GM21423 (cell line): ENCODE measurements around the gene TMED3.

ENCODE experiments used
- ATAC-seq: cut with Tn5 transposase; IDR thresholded peaks from one replicate; pipeline ENCODE4 v1.9.1; 2021; ENCODE audit warnings: mild to moderate bottlenecking, moderate library complexity; ENCODE audit not compliant: unreplicated experiment

The TMED3 gene

DNA sequence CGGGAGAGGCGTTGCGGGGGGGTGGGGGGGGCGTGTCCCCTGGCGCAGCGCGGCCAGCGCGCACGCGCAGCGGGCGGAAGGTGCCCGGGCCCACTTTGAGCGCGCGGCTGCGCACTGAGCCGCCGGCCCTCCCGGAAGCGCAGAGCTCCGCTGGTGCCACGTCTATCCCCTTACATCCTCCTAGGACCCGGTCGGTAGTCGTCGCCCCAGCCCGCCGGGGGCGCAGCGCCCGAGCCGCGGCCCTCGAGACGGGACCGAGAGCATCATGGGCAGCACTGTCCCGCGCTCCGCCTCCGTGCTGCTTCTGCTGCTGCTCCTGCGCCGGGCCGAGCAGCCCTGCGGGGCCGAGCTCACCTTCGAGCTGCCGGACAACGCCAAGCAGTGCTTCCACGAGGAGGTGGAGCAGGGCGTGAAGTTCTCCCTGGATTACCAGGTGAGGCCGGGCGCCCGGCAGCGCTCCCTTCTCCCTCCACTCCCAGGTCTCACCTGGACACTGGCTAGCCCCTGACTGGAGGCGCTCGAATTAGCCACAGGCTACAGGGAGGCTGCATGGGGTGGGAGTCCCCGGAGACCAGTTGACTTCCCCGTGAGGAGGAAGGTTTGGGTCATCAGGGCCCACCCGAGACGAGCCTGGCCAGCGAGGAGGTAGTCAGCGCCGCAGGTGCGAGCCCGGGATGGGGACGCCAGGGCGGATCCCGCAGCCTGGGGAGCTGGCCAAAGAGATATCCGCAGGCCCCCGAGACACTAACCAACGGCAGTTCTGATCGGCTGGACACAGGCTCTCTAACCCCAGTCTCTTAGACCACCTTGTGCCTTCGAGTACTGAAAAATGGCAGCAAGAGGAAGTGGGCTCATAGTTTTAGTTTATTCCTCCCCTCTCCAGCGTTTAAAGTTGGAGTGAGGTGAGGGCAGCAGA lies at the start of gene TMED3:
TSS of gene TMED3 (plus strand) at position 128 of the 916 bp plus-strand sequence. CDS start at position 266, 138 bp downstream.
- peak; percentile 92 for ATAC-seq

- no peak for ATAC-seq
Observed at GRCh38 chr15:79261836-79262235, 49.1 kb upstream of the TMED3 start.

DNA sequence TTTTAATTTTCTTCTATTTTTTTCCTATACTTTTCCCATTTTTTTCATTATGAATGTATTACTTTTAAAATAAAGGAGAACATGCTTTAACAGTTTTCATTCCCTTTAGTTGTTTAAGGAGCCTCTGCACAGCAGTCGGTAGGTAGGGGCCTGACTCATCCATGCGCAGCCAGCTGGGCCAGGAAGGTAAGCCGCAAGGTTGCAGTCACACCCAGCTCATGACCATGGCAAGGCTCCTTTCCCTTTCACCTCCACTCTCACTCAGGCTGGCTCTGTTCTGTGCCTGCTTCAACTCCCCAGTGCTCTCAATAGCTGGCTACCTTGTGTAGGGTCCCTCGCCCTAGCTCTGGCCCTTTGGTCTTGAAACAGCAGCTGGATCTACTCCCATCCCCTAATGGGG lies 45.7 kb upstream of the TMED3 start:
- ATAC-seq, result no peak

- no peak for ATAC-seq
Observed at GRCh38 chr15:79265987-79266579, 44.8 kb upstream of the TMED3 start.

- no peak for ATAC-seq
Observed at GRCh38 chr15:79282371-79283251, 28.3 kb upstream of the TMED3 start, which contains the start of gene ANKRD34C. Gene ANKRD34C (plus strand): TSS chr15:79282722. CDS start chr15:79293285, 10,563 bp downstream.

DNA sequence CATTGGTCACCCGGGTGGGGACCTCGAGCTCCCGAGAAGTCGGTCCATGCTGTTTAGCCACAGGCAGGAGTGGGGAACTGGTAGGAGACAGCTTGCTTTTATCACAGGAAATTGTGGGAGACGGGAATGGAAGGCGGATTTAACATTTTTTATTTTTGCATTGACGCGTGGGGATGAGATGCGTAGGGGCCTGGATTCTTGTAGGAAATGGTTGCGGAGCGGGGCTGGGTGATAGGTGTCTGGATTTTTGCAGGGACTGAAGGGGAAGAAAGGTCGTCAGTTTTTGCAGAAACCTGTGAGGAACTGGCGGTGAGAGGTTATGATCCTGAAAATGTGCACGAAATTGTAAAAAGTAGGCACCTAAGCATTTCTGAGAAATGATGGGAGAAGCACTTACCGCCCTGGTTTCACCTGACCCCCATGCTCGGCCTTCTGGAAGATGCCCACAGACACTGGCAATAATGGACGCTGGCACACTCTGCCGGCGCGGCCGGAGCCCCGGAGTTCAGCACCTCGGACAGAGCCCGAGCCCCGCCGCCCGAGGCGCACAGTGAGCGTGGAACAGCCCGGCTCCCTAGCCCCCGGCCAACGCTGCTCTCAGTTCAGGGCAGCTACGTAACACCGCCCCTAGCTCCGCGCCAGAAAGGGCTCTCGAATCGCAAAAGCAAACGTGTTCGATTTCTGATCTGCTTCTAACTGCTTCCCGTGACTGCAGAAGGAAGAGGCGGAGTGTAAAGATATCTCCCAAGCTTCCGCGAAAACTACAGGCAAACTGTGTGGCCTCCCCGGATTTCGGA lies 27.5 kb upstream of the TMED3 start:
- ATAC-seq, result no peak

GRCh38 chr15:79290642-79291275 lies 20.2 kb upstream of the TMED3 start:
- ATAC-seq, result no peak

GRCh38 chr15:79292011-79292410 lies 18.9 kb upstream of the TMED3 start:
- no peak for ATAC-seq

GRCh38 chr15:79294075-79294474 lies 16.8 kb upstream of the TMED3 start:
- ATAC-seq, result no peak

DNA sequence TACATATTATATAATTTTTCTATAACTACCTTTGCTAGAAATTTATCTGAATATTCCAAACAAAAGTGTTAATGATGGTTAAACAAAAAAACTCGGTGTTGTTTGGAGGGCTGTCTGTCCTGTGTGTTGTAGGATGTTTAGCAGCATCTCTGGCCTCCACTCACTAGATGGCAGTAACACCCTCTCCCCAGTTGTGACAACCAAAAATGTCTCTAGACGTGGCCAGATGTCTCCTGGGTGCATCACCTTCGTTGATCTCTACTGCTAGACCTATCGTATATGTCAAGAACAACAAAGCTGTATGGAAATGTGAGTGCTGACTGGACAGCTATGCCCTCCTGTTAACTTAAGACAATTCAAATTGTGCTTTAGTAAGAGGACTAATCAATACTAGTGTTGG lies 14.3 kb upstream of the TMED3 start:
- no peak for ATAC-seq

DNA sequence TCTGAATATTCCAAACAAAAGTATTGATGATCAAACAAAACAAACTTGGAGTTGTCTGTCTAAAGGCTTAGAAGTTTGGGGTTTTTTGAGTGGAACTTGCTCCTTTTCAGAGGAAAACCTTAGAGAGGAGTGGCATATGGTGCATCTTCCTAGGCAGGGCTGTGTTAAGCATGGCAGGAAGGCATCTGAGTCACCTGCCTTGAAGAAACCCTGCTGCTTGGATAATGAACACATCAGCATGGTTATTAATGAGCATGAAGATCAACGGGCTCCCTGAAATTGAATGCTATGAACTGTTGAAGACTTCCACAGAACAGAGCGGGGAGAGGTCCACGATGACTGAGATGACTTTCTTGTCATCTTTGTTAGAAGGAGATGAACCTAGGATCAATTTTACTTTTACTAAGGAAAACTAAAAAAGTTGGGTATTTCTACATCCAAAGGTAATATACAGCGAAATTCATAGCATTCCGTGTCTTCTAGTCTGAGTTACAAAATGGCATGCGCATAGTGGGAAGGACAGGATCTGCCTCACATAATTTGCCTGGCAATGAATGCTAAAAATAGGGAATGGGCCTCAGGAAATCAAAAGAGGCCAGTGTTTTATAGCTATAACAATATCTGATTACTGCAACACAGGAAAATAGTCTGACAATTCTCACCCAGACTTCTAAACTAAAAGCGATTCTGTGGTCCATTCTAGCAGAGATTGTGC lies 11.6 kb upstream of the TMED3 start:
- ATAC-seq, result no peak

GRCh38 chr15:79299841-79300235 lies 11.1 kb upstream of the TMED3 start:
- ATAC-seq, result no peak

DNA sequence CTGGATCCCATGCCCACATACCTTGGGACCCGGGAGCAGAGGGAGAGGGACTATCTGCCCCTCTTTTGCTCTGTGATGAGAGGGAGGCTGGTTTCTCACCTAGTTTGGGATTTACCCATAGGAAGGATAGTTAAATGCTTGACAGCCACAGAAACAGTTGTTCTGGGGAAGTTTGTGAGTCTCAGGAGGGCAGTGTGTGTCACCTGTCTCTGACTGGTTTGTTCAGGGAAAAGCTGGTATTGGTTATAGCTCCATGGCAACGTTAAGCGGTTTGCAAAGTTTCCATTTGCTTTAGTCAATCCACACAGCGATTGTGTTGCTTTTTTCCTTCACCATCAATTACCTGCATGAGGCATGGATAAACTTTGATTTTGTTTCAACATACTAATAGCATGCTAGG lies 3.7 kb upstream of the TMED3 start:
- ATAC-seq, result no peak

DNA sequence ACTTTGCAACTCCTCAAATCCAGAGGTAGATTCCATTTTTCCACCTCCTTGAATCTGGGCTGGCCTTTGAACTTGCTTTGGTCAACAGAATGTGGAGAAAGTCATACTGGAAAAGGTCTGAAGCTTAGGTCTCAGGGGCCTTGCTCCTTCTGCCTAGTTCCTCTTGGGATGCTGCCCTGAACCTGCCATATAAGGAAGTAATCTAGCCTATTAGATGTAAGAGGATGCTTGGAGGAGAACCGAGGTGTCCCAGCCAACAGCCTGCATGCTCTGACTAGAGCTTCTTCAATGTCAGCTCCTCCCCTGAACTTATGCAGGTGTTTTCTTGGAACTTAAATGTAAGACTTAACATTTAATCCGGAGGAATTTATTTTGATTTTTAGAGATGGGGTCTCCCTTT lies 2.0 kb upstream of the TMED3 start:
- ATAC-seq, result no peak

DNA sequence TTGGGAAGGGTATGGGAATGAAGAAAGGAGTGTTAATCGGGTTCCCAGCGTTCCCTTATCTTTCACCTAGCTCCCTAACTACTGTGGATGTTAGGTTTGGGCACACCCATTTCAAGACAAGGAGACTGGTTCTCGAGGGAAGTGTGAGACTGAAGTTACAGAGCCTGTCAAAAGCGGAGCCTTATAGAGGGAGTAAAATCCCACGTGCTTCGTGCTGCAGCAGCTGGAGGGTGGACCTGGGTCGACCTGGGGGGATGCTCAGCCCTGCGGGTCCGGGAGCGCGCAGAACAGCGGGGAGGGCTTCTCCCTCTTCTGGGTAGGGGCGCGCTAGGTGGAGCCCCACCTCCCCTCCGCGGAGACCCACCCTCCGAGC lies 314 bp upstream of the TMED3 start:
- peak; percentile 30 for ATAC-seq

DNA sequence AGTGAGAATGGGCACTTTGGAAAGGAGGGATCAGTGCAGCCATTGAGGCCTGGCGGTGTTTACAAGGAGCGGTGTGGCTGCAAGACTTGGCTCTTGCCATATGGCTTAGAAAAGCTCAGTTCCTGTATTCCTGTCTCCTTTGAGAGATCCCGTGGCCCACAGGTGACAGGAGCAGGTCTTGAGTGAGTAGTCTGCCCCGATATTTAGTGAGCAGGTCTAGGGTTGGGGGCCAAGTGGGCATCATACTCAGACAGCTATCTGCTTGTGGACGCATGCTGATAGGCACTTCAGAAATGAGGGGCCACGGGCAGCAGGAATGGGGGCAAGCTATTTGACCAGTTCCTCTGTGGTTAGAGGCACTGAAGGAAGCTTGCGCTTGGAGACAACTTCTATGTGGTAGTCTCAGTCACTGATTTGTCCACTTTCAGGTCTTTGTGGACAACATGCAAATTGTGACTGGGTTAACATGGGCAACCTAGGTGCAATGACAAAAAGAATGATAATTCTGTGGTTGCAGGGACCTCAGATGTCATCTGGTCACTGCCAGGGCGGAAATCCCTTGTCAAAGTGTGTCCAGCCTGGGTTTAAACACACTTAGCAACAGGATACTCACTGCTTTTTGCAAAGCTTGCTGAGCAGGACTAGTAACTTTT lies 1.1 kb downstream of the TMED3 start:
- no peak for ATAC-seq

DNA sequence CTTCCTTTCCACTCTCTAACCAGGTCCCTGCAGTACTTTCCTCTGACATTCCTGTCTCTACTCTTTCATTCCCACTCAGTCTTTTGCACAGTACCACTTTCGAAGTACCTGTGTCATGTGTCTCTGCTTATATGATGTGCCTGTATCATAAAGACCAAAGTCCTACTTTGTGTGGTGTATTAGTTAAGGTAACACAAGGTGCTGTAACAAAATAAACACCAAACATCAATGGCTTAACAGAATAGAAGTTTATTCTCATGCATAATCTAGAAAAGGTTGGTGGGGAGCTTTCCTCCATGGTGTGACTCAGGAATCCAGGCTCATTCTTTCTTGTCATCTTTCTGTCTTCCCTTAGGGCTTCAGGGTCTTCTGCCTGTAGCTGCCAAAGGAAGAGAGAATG lies 3.3 kb downstream of the TMED3 start:
- no peak for ATAC-seq

GRCh38 chr15:79314811-79315210 lies 3.9 kb downstream of the TMED3 start:
- ATAC-seq, result no peak
